GM12878 (cell line): ENCODE measurements around the gene DOHH. TPM values are rescaled to one million over a fixed set of nuclear protein-coding genes. Genes with fewer than 3 reads are reported as not detected.
"Not testable (repeated sequence)": the region's sequence is repeated elsewhere in the genome, so short reads cannot be mapped to it uniquely, and the experiment has no call there.

Experiments
- ATAC-seq: fragments of 200-7000 bp; cut with Tn5 transposase; 3 replicates; pipeline ENCODE4 v1.9.1; 2020; ENCODE audit warnings: mild to moderate bottlenecking, moderate library complexity
- BruUV-seq: library from RNA; stranded (reverse); fragments of 400-500 nt; replicated peaks from 2 replicates; lab custom pipeline; 2021; lab: Mats Ljungman, UMichigan
- CTCF ChIA-PET: fragments of 300-600 bp; sonication (Branson Sonifier 250); formaldehyde crosslinking; extraction: SDS; loops from one replicate; lab custom pipeline; 2021; ENCODE audit warnings: inconsistent platforms; lab: Yijun Ruan, JAX
- POLR2A ChIA-PET: fragments of 350-600 bp; formaldehyde crosslinking; extraction: SDS; loops from one replicate; lab custom pipeline; 2021; ENCODE audit warnings: inconsistent platforms; lab: Charles Lee
- RAD21 ChIA-PET: fragments of 300-600 bp; sonication (Branson Sonifier 250); formaldehyde crosslinking; loops from one replicate; lab custom pipeline; 2023; ENCODE audit warnings: antibody characterized with exemption; ENCODE audit not compliant: unreplicated experiment; lab: Charles Lee
- SMC1A ChIA-PET: fragments of 300-600 bp; sonication (Branson Sonifier 250); formaldehyde crosslinking; loops from one replicate; lab custom pipeline; 2023; ENCODE audit not compliant: unreplicated experiment, uncharacterized antibody; lab: Charles Lee
- DNase-seq: peaks from one replicate; pipeline ENCODE4 v3.0.0-alpha.2; 2011; ENCODE audit warnings: low read depth, low spot score
- FAIRE-seq: peaks from 3 replicates; lab custom pipeline; 2011; peaks lifted over from hg19 to GRCh38; lab: Jason Lieb, UNC
- H2AFZ ChIP-seq: 2 replicates; pipeline ENCODE4 v1.6.0; 2011; ENCODE audit warnings: low read depth, low read length, control low read depth; ENCODE audit not compliant: control insufficient read depth
- H3K27ac ChIP-seq: 2 replicates; pipeline ENCODE4 v1.5.1; 2011; ENCODE audit warnings: control low read depth; ENCODE audit not compliant: control insufficient read depth, insufficient read depth
- H3K27me3 ChIP-seq, 2 experiments: replicated peaks in 1 of 2; 2 replicates each; pipeline versions ENCODE4 v1.6.0 to v1.6.1; 2011; ENCODE audit warnings: low read length in 1 of 2; ENCODE audit not compliant: control insufficient read depth in 2 of 2, insufficient read depth in 2 of 2
- H3K36me3 ChIP-seq, 2 experiments: 2 replicates each; pipeline ENCODE4 v1.5.1; 2011; ENCODE audit warnings: low read length in 1 of 2; ENCODE audit not compliant: control insufficient read depth in 2 of 2, insufficient read depth in 2 of 2
- H3K4me1 ChIP-seq: 2 replicates; pipeline ENCODE4 v1.6.1; 2011; ENCODE audit warnings: mild to moderate bottlenecking, low read length, moderate library complexity, mixed read lengths; ENCODE audit not compliant: control insufficient read depth, insufficient read depth
- H3K4me2 ChIP-seq: 2 replicates; pipeline ENCODE4 v1.6.0; 2011; ENCODE audit warnings: control low read depth; ENCODE audit not compliant: control insufficient read depth, insufficient read depth
- H3K4me3 ChIP-seq: fragments of 200-600 bp; sonication (generic); 2 replicates; pipeline ENCODE4 v1.5.1; 2016
- H3K79me2 ChIP-seq: 2 replicates; pipeline ENCODE4 v1.6.0; 2011; ENCODE audit warnings: low read length; ENCODE audit not compliant: control insufficient read depth, insufficient read depth
- H3K9ac ChIP-seq: 2 replicates; pipeline ENCODE4 v1.8.0; 2011; ENCODE audit warnings: low read length, control low read depth, mixed read lengths; ENCODE audit not compliant: control insufficient read depth, insufficient read depth
- H3K9me3 ChIP-seq: replicated peaks from 3 replicates; pipeline ENCODE4 v1.5.1; 2011; ENCODE audit warnings: mild to moderate bottlenecking, low read length; ENCODE audit not compliant: control insufficient read depth, insufficient read depth
- H4K20me1 ChIP-seq: 2 replicates; pipeline ENCODE4 v1.6.0; 2011; ENCODE audit not compliant: control insufficient read depth, insufficient read depth
- CBX3 ChIP-seq: fragments of 200-600 bp; sonication (generic); IDR thresholded peaks from 2 replicates; pipeline ENCODE4 v1.6.1; 2016; ENCODE audit warnings: low read depth, borderline replicate concordance
- CBX5 ChIP-seq: sonication (generic); IDR thresholded peaks from 2 replicates; pipeline ENCODE4 v1.6.1; 2016; ENCODE audit warnings: low read depth, moderate library complexity, mild to moderate bottlenecking, inconsistent platforms
- HDAC2 ChIP-seq: fragments of 200-600 bp; sonication (generic); IDR thresholded peaks from 2 replicates; pipeline ENCODE4 v1.6.1; 2017
- HSF1 ChIP-seq: fragments of 150-350 bp; IDR thresholded peaks from 2 replicates; pipeline ENCODE4 v1.6.1; 2014; ENCODE audit warnings: mild to moderate bottlenecking, low read depth, low read length
- IKZF2 ChIP-seq, 2 experiments: fragments of 450-650 bp; IDR thresholded peaks; 2 replicates each; pipeline ENCODE4 v1.6.1; 2017; ENCODE audit warnings: mild to moderate bottlenecking in 2 of 2, moderate library complexity in 2 of 2
- IRF3 ChIP-seq: fragments of 450-650 bp; IDR thresholded peaks from 2 replicates; pipeline ENCODE4 v1.6.1; 2014; ENCODE audit warnings: mild to moderate bottlenecking
- JUNB ChIP-seq: IDR thresholded peaks from 2 replicates; pipeline ENCODE4 v1.6.1; 2016; ENCODE audit warnings: antibody characterized with exemption, mild to moderate bottlenecking
- MYC ChIP-seq: IDR thresholded peaks from 2 replicates; pipeline ENCODE4 v1.6.1; 2011; ENCODE audit warnings: mild to moderate bottlenecking, low read length, moderate library complexity, inconsistent platforms; ENCODE audit not compliant: insufficient read depth, insufficient replicate concordance, insufficient read length, severe bottlenecking
- SMAD5 ChIP-seq: IDR thresholded peaks from 2 replicates; pipeline ENCODE4 v1.6.1; 2016; ENCODE audit warnings: antibody characterized with exemption, low read depth
- TCF3 ChIP-seq: IDR thresholded peaks from 2 replicates; pipeline ENCODE4 v1.6.1; 2012; ENCODE audit warnings: low read depth, mild to moderate bottlenecking, low read length, borderline replicate concordance; ENCODE audit not compliant: insufficient read depth
- WGBS: methylation state at CpG from one replicate; pipeline ENCODE4 v1.1.6; 2016; ENCODE audit warnings: low lambda C conversion rate; ENCODE audit not compliant: insufficient replicate concordance, insufficient coverage; ENCODE audit errors: missing lambda C conversion rate; 5-methylcytosine and 5-hydroxymethylcytosine counted together
- in situ Hi-C: fragments of 300-500 bp; cut with MboI; formaldehyde crosslinking; loops from 9 replicates; pipeline ENCODE4 v1.14.3; 2018; ENCODE audit warnings: mixed read lengths
- intact Hi-C: fragments of 100-400 bp; cut with micrococcal nuclease; formaldehyde crosslinking; loops from one replicate; pipeline ENCODE4 v1.14.2; 2022; ENCODE audit not compliant: unreplicated experiment
- polyA plus RNA-seq, 11 experiments: library from polyadenylated mRNA; depleted of rRNA in 4 of 11; unstranded in 6 of 11; stranded (reverse) in 5 of 11; fragments of >200 nt; fragmentation: Nextera tagmentation in 4 of 11; fragmentation: Illumina TruSeq in 1 of 11; extraction: Ambion mirVana in 4 of 11; extraction: Trizol in 1 of 11; gene quantifications; 1 replicate in 1 of 11; 2 replicates in 10 of 11; pipeline versions ENCODE4 v1.2.1 to v1.2.3, GENCODE V29; 2011 to 2016; ENCODE audit warnings: inconsistent platforms in 2 of 11, missing spikeins in 2 of 11, low read depth in 1 of 11
- total RNA-seq, 4 experiments: library from RNA; depleted of rRNA in 3 of 4; stranded (reverse); fragments of >200 nt in 3 of 4; fragmentation: Illumina TruSeq in 1 of 4; extraction: Trizol in 1 of 4; gene quantifications; 2 replicates each; pipeline versions ENCODE4 v1.2.1 to v1.2.3, GENCODE V29; 2013 to 2021

Gene DOHH
- total and polyA plus RNA-seq, 10 of the 15 experiments (the other 5 are each of a cell fraction or from before 2014, with no cell fraction given): 0.11 to 28.6 (median 11.7) TPM

- no peak for FAIRE-seq
- no peak overlapping the region for H2AFZ ChIP-seq
Observed at GRCh38 chr19:3448616-3449334, 51.7 kb downstream of the DOHH start.

GRCh38 chr19:3446657-3447056 is 53.8 kb downstream of the DOHH start:
- in situ Hi-C loops, H3K27ac ChIP-seq, H3K9me3 ChIP-seq, H3K27me3 ChIP-seq, H4K20me1 ChIP-seq, ATAC-seq, FAIRE-seq, H3K4me3 ChIP-seq, POLR2A ChIA-PET, CTCF ChIA-PET, H3K4me1 ChIP-seq, DNase-seq, H2AFZ ChIP-seq, BruUV-seq, intact Hi-C loops, H3K4me2 ChIP-seq, SMC1A ChIA-PET, H3K9ac ChIP-seq, H3K79me2 ChIP-seq, RAD21 ChIA-PET: not testable (repeated sequence)
- peaks cover 13 to 28% of the 10 kb centered on the region in 2 experiments; a peak in 3 of 4 replicates for H3K36me3 ChIP-seq
- whole genome bisulfite sequencing: 73% methylated on average over 4 of the region's 4 CpGs

More at GRCh38 chr19:3448616-3449334, 51.7 kb downstream of the DOHH start:
- Histone ChIP-seq H3K4me2 (no peak overlapping the region), H3K79me2 (no peaks in the 10 kb centered on the region), H3K36me3 (peaks cover 10 to 30% of the 10 kb centered on the region in 2 experiments; a peak in 3 of 4 replicates), H3K27me3 (no peaks in the 10 kb centered on the region), H3K4me3 (no peak overlapping the region), H4K20me1 (no peaks in the 10 kb centered on the region), H3K27ac (no peak overlapping the region), H3K9ac (no peak overlapping the region), H3K9me3 (no peaks in the 10 kb centered on the region), H3K4me1 (no peaks in the 10 kb centered on the region)
- in situ Hi-C loops: no loop called here
- ChIA-PET POLR2A (no interaction called here), SMC1A (no interaction called here), CTCF (interaction anchor here (0.6 kb wide), 1 partner anchor 11 kb away, joined by 3 read pairs; no protein-coding TSS in a partner anchor), RAD21 (no interaction called here)
- DNase-seq: no peak
- BruUV-seq: no TSS peak
- TF ChIP-seq MYC: no peak
- no peak for TF ChIP-seq IRF3
- TF ChIP-seq IKZF2 (IDR thresholded peaks at IDR 0.05): no peak
- no peak for TF ChIP-seq TCF3
- no peak for TF ChIP-seq JUNB
- no peak for TF ChIP-seq CBX5
- no peak for TF ChIP-seq HSF1
- TF ChIP-seq SMAD5: no peak
- no peak for TF ChIP-seq CBX3
- no peak for TF ChIP-seq HDAC2
- WGBS: 97% methylated on average over 28 of the region's 28 CpGs
- intact Hi-C loops: no loop called here
- ATAC-seq: no peak
